Measurements from ENCODE around the gene RFWD3.

RFWD3 gene

GRCh38 chr16:74623214-74623838 lies 43.4 kb downstream of the RFWD3 start:
- no peak overlapping the region for H3K4me3 ChIP-seq (ENCODE audit: low read length)
- TF ChIP-seq, protein P1, sequence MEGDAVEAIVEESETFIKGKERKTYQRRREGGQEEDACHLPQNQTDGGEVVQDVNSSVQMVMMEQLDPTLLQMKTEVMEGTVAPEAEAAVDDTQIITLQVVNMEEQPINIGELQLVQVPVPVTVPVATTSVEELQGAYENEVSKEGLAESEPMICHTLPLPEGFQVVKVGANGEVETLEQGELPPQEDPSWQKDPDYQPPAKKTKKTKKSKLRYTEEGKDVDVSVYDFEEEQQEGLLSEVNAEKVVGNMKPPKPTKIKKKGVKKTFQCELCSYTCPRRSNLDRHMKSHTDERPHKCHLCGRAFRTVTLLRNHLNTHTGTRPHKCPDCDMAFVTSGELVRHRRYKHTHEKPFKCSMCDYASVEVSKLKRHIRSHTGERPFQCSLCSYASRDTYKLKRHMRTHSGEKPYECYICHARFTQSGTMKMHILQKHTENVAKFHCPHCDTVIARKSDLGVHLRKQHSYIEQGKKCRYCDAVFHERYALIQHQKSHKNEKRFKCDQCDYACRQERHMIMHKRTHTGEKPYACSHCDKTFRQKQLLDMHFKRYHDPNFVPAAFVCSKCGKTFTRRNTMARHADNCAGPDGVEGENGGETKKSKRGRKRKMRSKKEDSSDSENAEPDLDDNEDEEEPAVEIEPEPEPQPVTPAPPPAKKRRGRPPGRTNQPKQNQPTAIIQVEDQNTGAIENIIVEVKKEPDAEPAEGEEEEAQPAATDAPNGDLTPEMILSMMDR (conservative IDR thresholded peaks at IDR 0.05; ENCODE audit: low read depth, low read length), result peak; percentile 64
- DNase-seq (ENCODE audit: low read depth), result peak; percentile 4

GRCh38 chr16:74622005-74622404 lies 44.7 kb downstream of the RFWD3 start:
- no peak for DNase-seq (ENCODE audit: low read depth)
- H3K4me3 ChIP-seq (ENCODE audit: low read length), result no peak overlapping the region
- TF ChIP-seq, protein P1 (conservative IDR thresholded peaks at IDR 0.05; ENCODE audit: low read depth, low read length), result no peak

DNA sequence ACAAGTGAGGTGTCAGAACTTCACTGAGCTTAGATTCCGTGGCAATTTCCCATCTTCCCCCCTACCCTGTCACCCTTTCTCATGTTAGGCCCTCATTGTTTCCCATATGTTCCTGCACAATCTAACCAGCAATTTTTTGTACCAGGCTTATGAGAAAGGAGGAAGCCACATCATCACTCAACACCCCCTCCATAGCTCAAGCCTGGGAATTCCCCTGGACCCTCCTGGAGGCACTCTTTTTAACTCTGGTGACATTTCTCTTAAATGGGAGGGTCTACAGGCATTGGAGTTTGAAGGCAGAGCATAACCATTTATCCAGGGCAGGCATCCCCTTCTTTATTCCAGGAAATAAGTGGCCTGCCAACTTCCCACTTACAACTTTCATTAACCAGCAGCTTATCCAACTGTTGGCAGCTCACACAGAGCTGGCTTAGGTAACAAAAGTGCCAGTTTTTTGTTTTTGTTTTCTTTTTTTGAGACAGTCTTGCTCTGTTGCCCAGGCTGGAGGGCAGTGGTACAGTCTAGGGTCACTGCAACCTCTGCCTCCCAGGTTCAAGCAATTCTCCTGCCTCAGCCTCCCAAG lies 49.4 kb downstream of the RFWD3 start:
- DNase-seq (ENCODE audit: low read depth), result no peak
- TF ChIP-seq, protein P1 (conservative IDR thresholded peaks at IDR 0.05; ENCODE audit: low read depth, low read length), result no peak

DNA sequence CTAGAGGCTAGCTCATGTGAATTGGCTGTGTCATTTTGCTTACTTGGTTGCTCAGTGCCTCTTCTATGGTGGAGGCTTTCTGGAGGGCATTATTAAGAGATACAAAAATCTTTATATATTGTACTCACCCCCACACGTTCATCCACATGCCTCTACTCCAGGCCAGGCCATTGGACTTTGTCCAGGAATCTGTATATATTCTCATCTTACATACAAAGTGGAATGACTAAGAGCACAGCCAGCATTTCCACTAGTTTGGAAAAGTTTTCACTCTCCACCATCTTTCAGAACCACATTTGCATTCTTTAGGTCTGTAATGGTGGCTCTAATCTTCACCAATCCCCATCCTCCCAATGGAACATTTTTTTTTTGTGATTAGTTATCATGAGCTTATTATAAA lies 55.0 kb downstream of the RFWD3 start:
- no peak overlapping the region for H3K4me3 ChIP-seq (ENCODE audit: low read length)
- DNase-seq (ENCODE audit: low read depth), result no peak
- TF ChIP-seq, protein P1 (conservative IDR thresholded peaks at IDR 0.05; ENCODE audit: low read depth, low read length), result no peak

More for the DNA sequence above, 49.4 kb downstream of the RFWD3 start:
- H3K4me3 ChIP-seq (ENCODE audit: low read length), result no peak overlapping the region

- DNase-seq (ENCODE audit: low read depth), result no peak
- TF ChIP-seq, protein P1 (conservative IDR thresholded peaks at IDR 0.05; ENCODE audit: low read depth, low read length), result no peak
- H3K4me3 ChIP-seq (ENCODE audit: low read length), result no peak overlapping the region
Observed at GRCh38 chr16:74608944-74609343, 57.7 kb downstream of the RFWD3 start.

GRCh38 chr16:74608381-74608780 lies 58.3 kb downstream of the RFWD3 start:
- H3K4me3 ChIP-seq (ENCODE audit: low read length), result no peak overlapping the region
- no peak for DNase-seq (ENCODE audit: low read depth)
- TF ChIP-seq, protein P1 (conservative IDR thresholded peaks at IDR 0.05; ENCODE audit: low read depth, low read length), result no peak

DNA sequence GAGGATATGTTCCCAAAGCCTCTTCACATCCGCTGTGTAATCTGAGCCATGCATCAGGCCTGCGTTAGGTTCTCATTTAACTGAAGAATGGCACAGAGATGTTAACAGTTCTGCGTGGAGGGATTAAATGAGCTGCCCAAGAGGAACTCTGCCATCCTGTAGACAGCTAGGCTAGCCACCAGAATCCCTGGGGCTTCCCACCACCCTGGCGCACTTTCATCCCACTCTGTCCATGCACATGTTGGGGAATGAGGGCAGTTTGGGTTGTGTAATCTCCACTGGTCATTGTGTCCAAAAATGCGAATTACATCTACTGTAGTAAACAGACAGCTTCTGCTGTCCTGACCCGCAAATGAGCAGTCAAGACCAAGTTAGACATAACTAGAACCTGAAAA lies 58.7 kb downstream of the RFWD3 start:
- H3K4me3 ChIP-seq (ENCODE audit: low read length), result no peak overlapping the region
- no peak for DNase-seq (ENCODE audit: low read depth)
- TF ChIP-seq, protein P1 (conservative IDR thresholded peaks at IDR 0.05; ENCODE audit: low read depth, low read length), result no peak

Measured in retinal pigment epithelial cell (primary cell).